ENCODE results near the gene OFD1.

- TF ChIP-seq POLR2A (IDR thresholded peaks at IDR 0.05): no peak
- no peak for TF ChIP-seq CTCF (IDR thresholded peaks at IDR 0.05)
Measured at GRCh38 chrX:13721371-13721770, 13.2 kb upstream of the OFD1 start.

Measured in body of pancreas (tissue), 4 donors.